ENCODE results near the gene WBP4. TPM values are rescaled to one million over a fixed set of nuclear protein-coding genes. Genes with fewer than 3 reads are reported as not detected.

Gene WBP4
- total and polyA plus RNA-seq, 2 of the 13 experiments (the other 11 are each of a cell fraction or from before 2014, with no cell fraction given), result 6.7 to 11.7 TPM

DNA sequence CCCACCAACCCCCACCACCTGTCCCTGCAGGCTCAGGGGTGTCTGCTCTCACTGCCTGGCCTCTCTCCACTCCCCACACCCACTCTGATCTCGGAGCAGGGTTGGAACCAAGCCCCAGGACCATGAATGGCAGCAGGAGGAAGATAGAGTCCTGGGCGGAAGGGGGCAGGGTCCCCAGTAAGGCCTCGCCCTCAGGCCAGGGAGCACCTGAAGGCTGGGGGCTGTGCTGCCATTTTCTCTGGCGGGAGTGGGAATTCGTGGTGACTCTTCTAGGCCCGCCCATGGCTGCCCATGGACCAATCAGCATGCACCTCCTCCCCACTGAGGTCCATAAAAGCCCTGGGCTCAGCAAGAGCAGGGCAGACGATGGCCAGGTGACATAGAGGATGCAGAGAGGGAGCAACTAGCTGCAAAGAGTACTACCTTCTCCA lies 46.3 kb downstream of the WBP4 start (continued):
- TF ChIP-seq, protein P1, sequence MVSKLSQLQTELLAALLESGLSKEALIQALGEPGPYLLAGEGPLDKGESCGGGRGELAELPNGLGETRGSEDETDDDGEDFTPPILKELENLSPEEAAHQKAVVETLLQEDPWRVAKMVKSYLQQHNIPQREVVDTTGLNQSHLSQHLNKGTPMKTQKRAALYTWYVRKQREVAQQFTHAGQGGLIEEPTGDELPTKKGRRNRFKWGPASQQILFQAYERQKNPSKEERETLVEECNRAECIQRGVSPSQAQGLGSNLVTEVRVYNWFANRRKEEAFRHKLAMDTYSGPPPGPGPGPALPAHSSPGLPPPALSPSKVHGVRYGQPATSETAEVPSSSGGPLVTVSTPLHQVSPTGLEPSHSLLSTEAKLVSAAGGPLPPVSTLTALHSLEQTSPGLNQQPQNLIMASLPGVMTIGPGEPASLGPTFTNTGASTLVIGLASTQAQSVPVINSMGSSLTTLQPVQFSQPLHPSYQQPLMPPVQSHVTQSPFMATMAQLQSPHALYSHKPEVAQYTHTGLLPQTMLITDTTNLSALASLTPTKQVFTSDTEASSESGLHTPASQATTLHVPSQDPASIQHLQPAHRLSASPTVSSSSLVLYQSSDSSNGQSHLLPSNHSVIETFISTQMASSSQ (IDR thresholded peaks at IDR 0.05; ENCODE audit: low read depth), result no peak
- TF ChIP-seq, protein P1 (CRISPR knock-in tag; IDR thresholded peaks at IDR 0.05; ENCODE audit: borderline replicate concordance), result 0 out of 2 replicates have a peak, but pooled peaks have one; percentile 16
- 0 out of 2 replicates have a peak, but pooled peaks have one; percentile 38 for TF ChIP-seq PAX8 (CRISPR knock-in tag; IDR thresholded peaks at IDR 0.05; ENCODE audit: borderline replicate concordance)
- no peak for TF ChIP-seq ARNTL (CRISPR knock-in tag; IDR thresholded peaks at IDR 0.05)
- TF ChIP-seq SIN3B (IDR thresholded peaks at IDR 0.05; ENCODE audit: low read length), result no peak
- no peak for TF ChIP-seq CREB1 (IDR thresholded peaks at IDR 0.05)
- no peak for TF ChIP-seq CREB1 (CRISPR knock-in tag; IDR thresholded peaks at IDR 0.05)
- no peak for TF ChIP-seq ZNF562 (CRISPR knock-in tag; IDR thresholded peaks at IDR 0.05; ENCODE audit: borderline replicate concordance)
- peak; percentile 41; the same call in 1 of the 2 replicates for TF ChIP-seq SALL1 (CRISPR knock-in tag; IDR thresholded peaks at IDR 0.05)
- TF ChIP-seq ZNF124 (CRISPR knock-in tag; IDR thresholded peaks at IDR 0.05), result 0 out of 2 replicates have a peak, but pooled peaks have one; percentile 31
- TF ChIP-seq ZNF558 (CRISPR knock-in tag; IDR thresholded peaks at IDR 0.05; ENCODE audit: borderline replicate concordance), result no peak
- TF ChIP-seq, protein P2, sequence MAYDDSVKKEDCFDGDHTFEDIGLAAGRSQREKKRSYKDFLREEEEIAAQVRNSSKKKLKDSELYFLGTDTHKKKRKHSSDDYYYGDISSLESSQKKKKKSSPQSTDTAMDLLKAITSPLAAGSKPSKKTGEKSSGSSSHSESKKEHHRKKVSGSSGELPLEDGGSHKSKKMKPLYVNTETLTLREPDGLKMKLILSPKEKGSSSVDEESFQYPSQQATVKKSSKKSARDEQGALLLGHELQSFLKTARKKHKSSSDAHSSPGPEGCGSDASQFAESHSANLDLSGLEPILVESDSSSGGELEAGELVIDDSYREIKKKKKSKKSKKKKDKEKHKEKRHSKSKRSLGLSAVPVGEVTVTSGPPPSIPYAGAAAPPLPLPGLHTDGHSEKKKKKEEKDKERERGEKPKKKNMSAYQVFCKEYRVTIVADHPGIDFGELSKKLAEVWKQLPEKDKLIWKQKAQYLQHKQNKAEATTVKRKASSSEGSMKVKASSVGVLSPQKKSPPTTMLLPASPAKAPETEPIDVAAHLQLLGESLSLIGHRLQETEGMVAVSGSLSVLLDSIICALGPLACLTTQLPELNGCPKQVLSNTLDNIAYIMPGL (CRISPR knock-in tag; IDR thresholded peaks at IDR 0.05; ENCODE audit: borderline replicate concordance in 1 of 2, low read depth in 1 of 2), result 0 out of 4 replicates have a peak, but pooled peaks of 1 of the 2 experiments have one; percentile 30
- peak; percentile 78 for TF ChIP-seq POGZ (CRISPR knock-in tag; IDR thresholded peaks at IDR 0.05)
- TF ChIP-seq ZNF292 (CRISPR knock-in tag; IDR thresholded peaks at IDR 0.05; ENCODE audit: borderline replicate concordance, low read depth), result peak; percentile 56; the same call in 1 of the 2 replicates
- TF ChIP-seq MIER2 (CRISPR knock-in tag; IDR thresholded peaks at IDR 0.05), result no peak
- TF ChIP-seq, protein P3, sequence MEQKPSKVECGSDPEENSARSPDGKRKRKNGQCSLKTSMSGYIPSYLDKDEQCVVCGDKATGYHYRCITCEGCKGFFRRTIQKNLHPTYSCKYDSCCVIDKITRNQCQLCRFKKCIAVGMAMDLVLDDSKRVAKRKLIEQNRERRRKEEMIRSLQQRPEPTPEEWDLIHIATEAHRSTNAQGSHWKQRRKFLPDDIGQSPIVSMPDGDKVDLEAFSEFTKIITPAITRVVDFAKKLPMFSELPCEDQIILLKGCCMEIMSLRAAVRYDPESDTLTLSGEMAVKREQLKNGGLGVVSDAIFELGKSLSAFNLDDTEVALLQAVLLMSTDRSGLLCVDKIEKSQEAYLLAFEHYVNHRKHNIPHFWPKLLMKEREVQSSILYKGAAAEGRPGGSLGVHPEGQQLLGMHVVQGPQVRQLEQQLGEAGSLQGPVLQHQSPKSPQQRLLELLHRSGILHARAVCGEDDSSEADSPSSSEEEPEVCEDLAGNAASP (CRISPR knock-in tag; IDR thresholded peaks at IDR 0.05; ENCODE audit: borderline replicate concordance), result 0 out of 2 replicates have a peak, but pooled peaks have one; percentile 9

Measured in HepG2 (cell line).